SK-N-SH treated with all-trans-retinoic acid at 6 μM for 48 hours (cell line): ENCODE measurements around the gene LCN12.

Experiments
- ATAC-seq: fragments of 200-7000 bp; cut with Tn5 transposase; 3 replicates; pipeline ENCODE4 v1.9.1; 2020; ENCODE audit warnings: mild to moderate bottlenecking, moderate library complexity
- ARNTL ChIP-seq: fragments of 450-650 bp; formaldehyde crosslinking; IDR thresholded peaks from 2 replicates; pipeline ENCODE4 v1.5.0; 2020; ENCODE audit warnings: low read depth, mild to moderate bottlenecking, moderate library complexity, borderline replicate concordance
- BACH2 ChIP-seq: fragments of 250-450 bp; sonication (Bioruptor Pico); IDR thresholded peaks from 2 replicates; pipeline ENCODE4 v1.9.0; 2021; ENCODE audit warnings: mild to moderate bottlenecking, borderline replicate concordance
- CREB5 ChIP-seq: fragments of 250-450 bp; sonication (Bioruptor Pico); IDR thresholded peaks from 2 replicates; pipeline ENCODE4 v1.5.1; 2020; ENCODE audit warnings: low read depth, mild to moderate bottlenecking, moderate library complexity
- CSDC2 ChIP-seq: fragments of 250-450 bp; sonication (Bioruptor Pico); IDR thresholded peaks from 2 replicates; pipeline ENCODE4 v1.5.0; 2020; ENCODE audit warnings: mild to moderate bottlenecking, moderate library complexity
- CSRNP3 ChIP-seq: fragments of 250-450 bp; sonication (Bioruptor Pico); IDR thresholded peaks from 2 replicates; pipeline ENCODE4 v1.5.1; 2021; ENCODE audit warnings: mild to moderate bottlenecking, moderate library complexity
- ESRRG ChIP-seq: fragments of 250-450 bp; sonication (Bioruptor Pico); IDR thresholded peaks from 2 replicates; pipeline ENCODE4 v1.6.1; 2021; ENCODE audit warnings: mild to moderate bottlenecking
- GLIS3 ChIP-seq: fragments of 250-450 bp; sonication (Bioruptor Pico); IDR thresholded peaks from 2 replicates; pipeline ENCODE4 v1.5.0; 2020; ENCODE audit warnings: mild to moderate bottlenecking, moderate library complexity
- ISL1 ChIP-seq: fragments of 250-450 bp; sonication (Bioruptor Pico); IDR thresholded peaks from 2 replicates; pipeline ENCODE4 v2.1.2; 2022; ENCODE audit warnings: mild to moderate bottlenecking, moderate library complexity
- OSR1 ChIP-seq: fragments of 250-450 bp; sonication (Bioruptor Pico); IDR thresholded peaks from 2 replicates; pipeline ENCODE4 v1.8.0; 2022; ENCODE audit warnings: moderate library complexity, mild to moderate bottlenecking, inconsistent platforms
- PPARA ChIP-seq: fragments of 250-450 bp; sonication (Bioruptor Pico); IDR thresholded peaks from 2 replicates; pipeline ENCODE4 v1.5.0; 2020; ENCODE audit warnings: mild to moderate bottlenecking, borderline replicate concordance
- RARB ChIP-seq: fragments of 250-450 bp; sonication (Bioruptor Pico); IDR thresholded peaks from 2 replicates; pipeline ENCODE4 v1.8.0; 2021; ENCODE audit warnings: mild to moderate bottlenecking, moderate library complexity
- SNAI2 ChIP-seq: fragments of 250-450 bp; sonication (Bioruptor Pico); IDR thresholded peaks from 2 replicates; pipeline ENCODE4 v1.5.0; 2020; ENCODE audit warnings: mild to moderate bottlenecking, moderate library complexity
- TCF4 ChIP-seq: fragments of 250-450 bp; sonication (Bioruptor Pico); IDR thresholded peaks from 2 replicates; pipeline ENCODE4 v1.8.0; 2021; ENCODE audit warnings: mild to moderate bottlenecking, moderate library complexity, borderline replicate concordance
- TOX ChIP-seq: fragments of 250-450 bp; sonication (Bioruptor Pico); IDR thresholded peaks from 2 replicates; pipeline ENCODE4 v1.8.0; 2021; ENCODE audit warnings: mild to moderate bottlenecking, moderate library complexity, borderline replicate concordance
- TSHZ2 ChIP-seq: fragments of 250-450 bp; sonication (Bioruptor Pico); IDR thresholded peaks from 2 replicates; pipeline ENCODE4 v1.5.0; 2020; ENCODE audit warnings: mild to moderate bottlenecking, moderate library complexity
- ZC3H10 ChIP-seq: fragments of 250-450 bp; sonication (Bioruptor Pico); IDR thresholded peaks from 2 replicates; pipeline ENCODE4 v1.5.1; 2021; ENCODE audit warnings: mild to moderate bottlenecking, moderate library complexity
- ZFP3 ChIP-seq: fragments of 250-450 bp; sonication (Bioruptor Pico); IDR thresholded peaks from 2 replicates; pipeline ENCODE4 v1.5.0; 2020; ENCODE audit warnings: mild to moderate bottlenecking, moderate library complexity
- ZFP30 ChIP-seq: fragments of 450-650 bp; formaldehyde crosslinking; IDR thresholded peaks from 2 replicates; pipeline ENCODE4 v1.5.0; 2022; ENCODE audit warnings: mild to moderate bottlenecking, moderate library complexity
- ZNF565 ChIP-seq: fragments of 450-650 bp; formaldehyde crosslinking; conservative IDR thresholded peaks from 2 replicates; pipeline ENCODE4 v1.5.0; 2020; ENCODE audit warnings: low read depth, mild to moderate bottlenecking, moderate library complexity
- ZNF70 ChIP-seq: fragments of 450-650 bp; formaldehyde crosslinking; IDR thresholded peaks from 2 replicates; pipeline ENCODE4 v1.5.0; 2020; ENCODE audit warnings: mild to moderate bottlenecking, moderate library complexity
- ZNF8 ChIP-seq: fragments of 450-650 bp; formaldehyde crosslinking; IDR thresholded peaks from 2 replicates; pipeline ENCODE4 v1.5.0; 2020; ENCODE audit warnings: mild to moderate bottlenecking, moderate library complexity
- TF ChIP-seq, protein P1 (sequence below): fragments of 250-450 bp; sonication (Bioruptor Pico); IDR thresholded peaks from 2 replicates; pipeline ENCODE4 v1.8.0; 2020; ENCODE audit warnings: mild to moderate bottlenecking, moderate library complexity, borderline replicate concordance
- TF ChIP-seq, protein P2 (sequence below): fragments of 250-450 bp; sonication (Bioruptor Pico); IDR thresholded peaks from 2 replicates; pipeline ENCODE4 v1.8.0; 2021; ENCODE audit warnings: low read depth, mild to moderate bottlenecking, moderate library complexity, borderline replicate concordance

LCN12 gene

DNA sequence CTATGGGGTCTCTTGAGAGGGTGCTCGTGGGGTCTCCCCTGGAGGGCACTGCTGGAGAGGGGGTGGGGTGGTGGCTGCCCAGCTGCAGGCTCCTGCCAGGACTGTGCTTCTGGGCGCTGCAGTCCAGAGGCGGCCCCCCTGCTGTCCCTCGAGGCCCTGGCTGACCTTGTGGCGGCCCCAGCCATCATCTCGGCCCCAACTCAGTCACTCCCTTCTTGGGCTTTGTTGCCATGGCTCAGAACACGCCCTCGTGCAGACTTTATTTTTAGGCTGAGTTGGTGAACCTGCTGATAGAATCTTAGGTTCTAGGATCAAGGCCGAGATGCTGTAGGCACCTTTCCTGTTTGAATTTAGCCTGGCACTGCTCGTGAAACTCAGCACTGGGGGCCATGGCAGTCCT is 30.4 kb upstream of the LCN12 start:
- no peak for ATAC-seq
- no peak for TF ChIP-seq CSRNP3 (CRISPR knock-in tag)
- TF ChIP-seq CREB5 (CRISPR knock-in tag), result no peak
- TF ChIP-seq ZNF8 (CRISPR knock-in tag), result no peak
- TF ChIP-seq PPARA (CRISPR knock-in tag), result no peak
- TF ChIP-seq OSR1, result no peak
- no peak for TF ChIP-seq GLIS3 (CRISPR knock-in tag)
- TF ChIP-seq ZFP3 (CRISPR knock-in tag), result no peak
- no peak for TF ChIP-seq CSDC2
- TF ChIP-seq ISL1 (CRISPR knock-in tag), result no peak
- no peak for TF ChIP-seq SNAI2 (CRISPR knock-in tag)
- TF ChIP-seq ZFP30 (CRISPR knock-in tag), result no peak
- no peak for TF ChIP-seq BACH2 (CRISPR knock-in tag)
- no peak for TF ChIP-seq RARB
- TF ChIP-seq TOX (CRISPR knock-in tag), result no peak
- TF ChIP-seq, protein P1, sequence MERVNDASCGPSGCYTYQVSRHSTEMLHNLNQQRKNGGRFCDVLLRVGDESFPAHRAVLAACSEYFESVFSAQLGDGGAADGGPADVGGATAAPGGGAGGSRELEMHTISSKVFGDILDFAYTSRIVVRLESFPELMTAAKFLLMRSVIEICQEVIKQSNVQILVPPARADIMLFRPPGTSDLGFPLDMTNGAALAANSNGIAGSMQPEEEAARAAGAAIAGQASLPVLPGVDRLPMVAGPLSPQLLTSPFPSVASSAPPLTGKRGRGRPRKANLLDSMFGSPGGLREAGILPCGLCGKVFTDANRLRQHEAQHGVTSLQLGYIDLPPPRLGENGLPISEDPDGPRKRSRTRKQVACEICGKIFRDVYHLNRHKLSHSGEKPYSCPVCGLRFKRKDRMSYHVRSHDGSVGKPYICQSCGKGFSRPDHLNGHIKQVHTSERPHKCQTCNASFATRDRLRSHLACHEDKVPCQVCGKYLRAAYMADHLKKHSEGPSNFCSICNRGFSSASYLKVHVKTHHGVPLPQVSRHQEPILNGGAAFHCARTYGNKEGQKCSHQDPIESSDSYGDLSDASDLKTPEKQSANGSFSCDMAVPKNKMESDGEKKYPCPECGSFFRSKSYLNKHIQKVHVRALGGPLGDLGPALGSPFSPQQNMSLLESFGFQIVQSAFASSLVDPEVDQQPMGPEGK (CRISPR knock-in tag), result no peak
- TF ChIP-seq ARNTL (CRISPR knock-in tag), result no peak
- no peak for TF ChIP-seq ESRRG
- no peak for TF ChIP-seq ZNF565 (CRISPR knock-in tag)
- no peak for TF ChIP-seq ZC3H10

DNA sequence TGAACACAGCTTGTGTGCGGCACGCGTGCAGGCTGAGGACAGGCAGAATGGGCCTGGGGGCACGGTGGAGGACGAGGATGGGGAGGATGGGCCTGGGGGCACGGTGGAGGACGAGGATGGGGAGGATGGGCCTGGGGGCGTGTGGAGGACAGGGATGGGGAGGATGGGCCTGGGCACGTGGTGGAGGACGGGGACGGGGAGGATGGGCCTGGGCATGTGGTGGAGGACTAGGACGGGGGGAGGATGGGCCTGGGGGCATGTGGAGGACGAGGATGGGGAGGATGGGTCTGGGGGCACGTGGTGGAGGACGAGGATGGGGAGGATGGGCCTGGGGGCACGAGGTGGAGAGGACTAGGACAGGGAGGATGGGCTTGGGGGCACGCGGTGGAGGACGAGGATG is 29.5 kb upstream of the LCN12 start:
- no peak for ATAC-seq
- TF ChIP-seq ZFP30 (CRISPR knock-in tag) (no peak), ZC3H10 (no peak), TOX (CRISPR knock-in tag) (no peak), ZNF70 (CRISPR knock-in tag) (no peak), ARNTL (CRISPR knock-in tag) (no peak), ZNF565 (CRISPR knock-in tag) (no peak), ESRRG (no peak), SNAI2 (CRISPR knock-in tag) (no peak), CSRNP3 (CRISPR knock-in tag) (no peak), ZFP3 (CRISPR knock-in tag) (no peak), ZNF8 (CRISPR knock-in tag) (no peak), OSR1 (no peak), PPARA (CRISPR knock-in tag) (no peak), TCF4 (CRISPR knock-in tag) (no peak), BACH2 (CRISPR knock-in tag) (no peak)
- TF ChIP-seq, protein P1 (CRISPR knock-in tag), result no peak

DNA sequence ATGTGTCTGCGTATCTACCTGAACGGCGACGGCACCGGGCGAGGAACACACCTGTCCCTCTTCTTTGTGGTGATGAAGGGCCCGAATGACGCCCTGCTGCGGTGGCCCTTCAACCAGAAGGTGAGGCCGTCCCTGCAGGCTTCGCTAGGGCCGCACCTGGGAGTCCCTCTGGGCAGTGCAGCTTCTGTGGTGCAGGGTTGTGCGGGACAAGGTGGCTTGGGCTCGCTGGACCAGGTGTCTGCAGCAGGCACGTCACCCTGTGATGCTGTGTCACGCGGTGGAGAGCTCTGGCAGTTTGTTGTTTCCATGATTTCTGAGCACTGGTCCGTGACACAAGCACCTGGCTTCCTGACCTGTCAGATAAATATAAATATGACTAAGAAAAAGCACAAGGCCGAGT is 28.2 kb upstream of the LCN12 start:
- ATAC-seq, result no peak
- TF ChIP-seq TSHZ2 (CRISPR knock-in tag) (no peak), OSR1 (no peak), ZNF70 (CRISPR knock-in tag) (no peak), ZC3H10 (no peak)
- TF ChIP-seq, protein P1 (CRISPR knock-in tag), result no peak
- TF ChIP-seq, protein P2, sequence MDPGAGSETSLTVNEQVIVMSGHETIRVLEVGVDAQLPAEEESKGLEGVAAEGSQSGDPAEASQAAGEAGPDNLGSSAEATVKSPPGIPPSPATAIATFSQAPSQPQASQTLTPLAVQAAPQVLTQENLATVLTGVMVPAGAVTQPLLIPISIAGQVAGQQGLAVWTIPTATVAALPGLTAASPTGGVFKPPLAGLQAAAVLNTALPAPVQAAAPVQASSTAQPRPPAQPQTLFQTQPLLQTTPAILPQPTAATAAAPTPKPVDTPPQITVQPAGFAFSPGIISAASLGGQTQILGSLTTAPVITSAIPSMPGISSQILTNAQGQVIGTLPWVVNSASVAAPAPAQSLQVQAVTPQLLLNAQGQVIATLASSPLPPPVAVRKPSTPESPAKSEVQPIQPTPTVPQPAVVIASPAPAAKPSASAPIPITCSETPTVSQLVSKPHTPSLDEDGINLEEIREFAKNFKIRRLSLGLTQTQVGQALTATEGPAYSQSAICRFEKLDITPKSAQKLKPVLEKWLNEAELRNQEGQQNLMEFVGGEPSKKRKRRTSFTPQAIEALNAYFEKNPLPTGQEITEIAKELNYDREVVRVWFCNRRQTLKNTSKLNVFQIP (CRISPR knock-in tag), result no peak
